Choroid plexus epithelial cell (primary cell): ENCODE results near the gene PROP1.
A peak's percentile ranks its signal among the peaks of the same experiment; 100 is the strongest.
"Not testable (repeated sequence)": the region's sequence is repeated elsewhere in the genome, so short reads cannot be mapped to it uniquely, and the experiment has no call there.

ENCODE experiments used
- DNase-seq: peaks from one replicate; pipeline ENCODE4 v3.0.0-alpha.2; 2010; ENCODE audit warnings: low read depth
- H3K4me3 ChIP-seq: 2 replicates; pipeline ENCODE4 v1.5.1; 2011; ENCODE audit warnings: low read depth, mild to moderate bottlenecking, control low read depth, low read length, moderate library complexity
- CTCF ChIP-seq: conservative IDR thresholded peaks from 2 replicates; pipeline ENCODE4 v1.5.1; 2011; ENCODE audit warnings: low read depth, mild to moderate bottlenecking, control low read depth, inconsistent platforms, low read length, moderate library complexity

PROP1 gene

GRCh38 chr5:177995691-177996595 lies at the start of gene PROP1:
Gene PROP1 (minus strand): TSS chr5:177996242. CDS start chr5:177995933, 309 bp downstream.
- H3K4me3 ChIP-seq = no peak within 1 kb of the TSS
- DNase-seq = no peak
- TF ChIP-seq CTCF = no peak

DNA sequence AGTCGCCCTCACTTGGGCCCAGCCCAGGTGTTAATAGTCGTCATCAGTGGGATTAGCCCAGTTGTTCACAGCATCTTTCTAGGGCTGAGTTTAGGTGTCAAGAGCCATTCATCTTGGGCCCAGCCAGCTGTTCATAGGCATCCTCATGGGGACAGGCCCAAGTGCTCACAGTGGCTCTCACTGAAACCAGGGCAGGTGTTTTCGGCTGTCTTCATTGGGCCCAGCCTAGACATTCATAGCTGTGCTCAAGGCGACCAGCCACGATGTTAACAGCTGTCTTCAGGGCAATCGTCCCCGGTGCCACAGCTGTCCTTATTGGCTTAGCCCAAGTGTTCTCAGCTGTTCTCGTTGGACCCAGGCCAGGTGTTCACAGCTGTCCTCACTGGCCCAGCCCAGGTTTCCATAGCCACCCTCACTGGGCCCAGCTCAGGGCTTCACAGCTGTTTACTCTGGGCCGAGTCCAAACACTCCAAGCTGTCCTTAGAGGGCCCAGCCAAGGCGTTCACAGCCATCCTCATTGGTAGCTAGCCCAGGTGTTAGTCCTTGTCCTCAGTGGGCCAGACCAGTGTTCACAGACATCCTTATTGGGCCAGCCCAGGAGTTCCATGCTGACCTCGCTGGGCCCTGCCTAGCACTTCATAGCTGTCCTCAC lies 23.5 kb upstream of the PROP1 start:
- H3K4me3 ChIP-seq, DNase-seq: not testable (repeated sequence)

DNA sequence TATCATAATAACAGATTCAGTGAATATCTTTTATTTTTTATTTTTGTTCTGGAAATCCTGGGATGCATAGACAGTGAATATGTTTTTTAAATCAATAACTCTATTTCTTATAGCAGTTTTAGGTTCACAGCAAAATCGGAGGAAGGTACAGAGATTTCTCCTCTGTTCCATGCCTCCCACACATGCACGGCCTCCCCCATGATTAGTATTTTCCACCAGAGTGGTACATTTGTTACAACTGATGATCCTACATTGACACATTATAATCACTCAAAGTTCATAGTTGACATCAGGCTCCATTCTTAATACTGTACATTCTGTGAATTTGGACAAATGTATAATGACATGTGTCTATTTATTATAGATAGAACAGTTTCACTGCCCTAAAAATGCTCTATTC lies 16.7 kb upstream of the PROP1 start:
- DNase-seq, H3K4me3 ChIP-seq: not testable (repeated sequence)

DNA sequence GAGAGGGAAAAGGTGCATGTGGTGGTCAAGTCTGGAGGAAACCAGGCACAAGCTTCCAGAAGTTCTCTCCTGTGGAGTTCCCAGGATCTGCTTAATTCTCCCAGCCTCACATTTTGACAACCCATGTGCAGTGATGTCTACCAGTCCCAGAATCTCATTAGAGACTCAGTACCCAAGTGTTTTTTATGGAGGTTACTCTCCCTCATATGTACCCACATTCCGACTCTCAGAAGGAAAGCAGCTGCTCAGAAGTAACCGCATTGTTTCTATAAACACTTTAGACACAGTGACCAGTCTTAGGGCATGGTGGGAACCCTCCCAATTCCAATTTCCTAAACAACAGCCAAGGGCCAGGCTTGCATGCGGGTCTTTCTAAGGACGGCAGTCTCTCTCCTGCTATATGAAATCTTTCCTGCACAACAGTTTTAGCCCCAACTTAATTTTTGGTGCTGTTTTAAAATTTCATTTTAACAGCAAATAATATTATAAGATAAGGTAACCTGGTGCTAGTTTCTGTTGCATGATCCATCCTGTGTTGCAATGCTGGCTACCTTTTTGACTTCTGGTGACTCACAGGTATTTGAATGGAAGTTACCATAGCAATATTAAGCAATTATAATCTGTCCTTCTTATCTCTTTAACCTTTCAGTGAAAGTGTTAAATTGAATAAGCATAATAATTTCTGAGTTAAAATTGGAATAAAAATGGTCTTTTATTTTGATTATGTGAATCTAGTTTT lies 15.9 kb upstream of the PROP1 start:
- not testable (repeated sequence) for DNase-seq, H3K4me3 ChIP-seq

DNA sequence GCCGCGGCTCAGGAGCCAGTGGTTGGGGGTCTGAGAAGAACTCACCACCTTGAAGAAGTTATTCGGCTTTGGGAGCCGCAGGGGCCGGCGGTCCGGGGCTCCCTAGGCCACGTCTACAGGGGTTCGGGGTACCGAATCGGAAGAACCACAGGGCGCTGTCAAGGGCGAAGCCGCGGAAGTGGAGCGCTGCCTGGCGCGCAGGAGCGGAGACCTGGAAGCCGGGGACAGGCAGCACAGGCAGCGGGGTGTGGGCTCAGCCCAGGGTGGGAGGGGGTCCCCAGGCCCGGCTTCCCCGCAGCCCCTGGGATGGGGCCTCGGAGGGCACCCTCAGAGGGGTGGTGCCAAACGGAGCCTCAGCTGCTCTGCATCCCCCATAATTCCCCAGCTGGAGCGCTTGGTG lies 11.2 kb upstream of the PROP1 start:
- H3K4me3 ChIP-seq = not testable (repeated sequence)

GRCh38 chr5:178006536-178007231 lies 10.6 kb upstream of the PROP1 start:
- peak overlapping the region; percentile 14 for H3K4me3 ChIP-seq
- not testable (repeated sequence) for DNase-seq

More for the DNA sequence above, 11.2 kb upstream of the PROP1 start:
- DNase-seq = not testable (repeated sequence)

DNA sequence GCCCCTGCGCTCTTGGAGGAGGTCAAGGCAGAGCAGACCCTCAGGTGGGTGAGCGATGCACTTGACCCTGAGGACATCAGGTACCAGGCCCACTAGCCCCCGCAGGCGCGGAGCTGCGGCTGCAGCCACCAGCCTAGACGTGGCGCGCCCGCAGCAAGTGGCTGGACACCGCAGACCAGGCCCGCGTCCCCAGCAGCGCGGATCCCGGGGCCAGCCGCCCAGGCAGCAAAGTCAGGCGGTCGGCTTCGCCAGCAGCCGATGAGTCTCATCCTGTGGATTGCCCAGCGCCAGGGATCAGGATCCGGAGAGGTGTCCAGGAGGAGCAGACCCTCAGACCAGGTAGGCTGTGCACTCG lies 10.1 kb upstream of the PROP1 start:
- not testable (repeated sequence) for H3K4me3 ChIP-seq, DNase-seq

GRCh38 chr5:177997846-177998245 lies 1.8 kb upstream of the PROP1 start:
- no peak for TF ChIP-seq CTCF
- DNase-seq = no peak
- H3K4me3 ChIP-seq = no peak overlapping the region

DNA sequence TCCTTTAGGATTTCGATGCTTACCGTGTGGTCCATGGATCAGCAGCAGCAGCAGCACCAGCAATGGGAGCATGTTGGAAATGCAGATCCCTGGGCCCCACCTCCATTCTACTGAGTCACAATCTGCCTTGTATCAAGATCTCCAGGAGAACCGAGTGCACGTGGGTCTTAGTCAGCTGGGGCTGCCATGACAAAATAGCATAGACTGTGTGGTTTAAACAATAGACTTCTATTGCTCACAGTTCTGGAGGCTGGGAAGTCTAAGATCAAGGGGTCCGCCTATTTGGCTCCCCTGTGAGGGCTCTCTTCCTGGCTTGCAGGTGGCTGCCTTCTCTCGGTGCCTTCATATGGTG lies 1.3 kb upstream of the PROP1 start:
- no peak overlapping the region for H3K4me3 ChIP-seq
- no peak for DNase-seq
- no peak for TF ChIP-seq CTCF
